Spleen (tissue), 7 donors: Measurements from ENCODE around the gene RSPO4.

ENCODE experiments used
- POLR2A ChIP-seq, 3 donors: fragments of 450-650 bp; IDR thresholded peaks; one replicate each; pipeline ENCODE4 v1.5.1; 2017; ENCODE audit warnings: antibody characterized with exemption in 3 of 3, mild to moderate bottlenecking in 1 of 3
- POLR2AphosphoS5 ChIP-seq, 3 donors: sonication (generic); formaldehyde crosslinking; IDR thresholded peaks; one replicate each; pipeline ENCODE4 v1.5.1; 2017; ENCODE audit warnings: antibody characterized with exemption in 3 of 3
- TF ChIP-seq, protein P1 (sequence below), 11 experiments: fragments of 200-600 bp in 7 of 11; fragments of 450-650 bp in 4 of 11; sonication (generic) in 4 of 11; IDR thresholded peaks in 8 of 11; conservative IDR thresholded peaks in 3 of 11; 1 replicate in 7 of 11; 2 replicates in 4 of 11; pipeline versions ENCODE4 v1.4.0 to v1.8.0; 2016 to 2021; ENCODE audit warnings: antibody characterized with exemption in 11 of 11, inconsistent platforms in 4 of 11, mild to moderate bottlenecking in 1 of 11
- donor health status: DM: no; HTN: no; CAD: no; lungs with moderate emphysema.
- donor health status: DM: no; HTN: no; CAD: no.
- donor health status: DM: no; HTN: no; CAD: no.

DNA sequence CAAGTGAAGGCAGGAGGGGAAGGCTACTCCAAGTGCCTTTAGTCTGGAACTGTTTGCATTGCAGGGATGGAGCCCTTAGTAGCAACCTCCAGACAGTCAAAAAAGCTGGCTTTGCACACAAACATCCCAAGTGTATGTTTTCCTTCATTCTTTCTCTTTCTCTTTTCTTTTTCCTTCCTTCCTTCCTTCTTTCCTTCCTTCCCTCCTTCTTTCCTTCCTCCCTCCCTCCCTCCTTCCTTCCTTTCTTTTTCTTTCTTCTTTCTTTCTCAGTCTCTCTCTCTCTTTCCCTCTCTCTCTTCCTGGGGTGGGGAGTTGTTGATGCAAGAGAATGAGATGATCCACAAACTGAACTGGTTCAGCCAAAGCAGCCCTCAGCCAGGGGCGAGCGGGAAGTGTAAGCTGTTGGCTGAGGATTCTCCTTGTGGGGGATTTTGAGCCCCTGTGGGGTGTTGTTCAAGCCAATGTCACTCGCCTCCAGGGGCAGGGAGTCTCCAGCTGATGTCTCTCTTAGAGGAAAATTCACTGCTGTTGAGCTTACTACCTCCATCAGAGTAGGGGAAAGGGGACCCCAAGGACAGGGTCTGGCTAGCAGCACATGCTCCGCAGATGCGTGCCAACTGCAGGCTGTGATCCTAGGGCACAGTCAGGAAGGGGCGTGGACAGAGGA lies 11.7 kb downstream of the RSPO4 start:
- TF ChIP-seq, protein P1, sequence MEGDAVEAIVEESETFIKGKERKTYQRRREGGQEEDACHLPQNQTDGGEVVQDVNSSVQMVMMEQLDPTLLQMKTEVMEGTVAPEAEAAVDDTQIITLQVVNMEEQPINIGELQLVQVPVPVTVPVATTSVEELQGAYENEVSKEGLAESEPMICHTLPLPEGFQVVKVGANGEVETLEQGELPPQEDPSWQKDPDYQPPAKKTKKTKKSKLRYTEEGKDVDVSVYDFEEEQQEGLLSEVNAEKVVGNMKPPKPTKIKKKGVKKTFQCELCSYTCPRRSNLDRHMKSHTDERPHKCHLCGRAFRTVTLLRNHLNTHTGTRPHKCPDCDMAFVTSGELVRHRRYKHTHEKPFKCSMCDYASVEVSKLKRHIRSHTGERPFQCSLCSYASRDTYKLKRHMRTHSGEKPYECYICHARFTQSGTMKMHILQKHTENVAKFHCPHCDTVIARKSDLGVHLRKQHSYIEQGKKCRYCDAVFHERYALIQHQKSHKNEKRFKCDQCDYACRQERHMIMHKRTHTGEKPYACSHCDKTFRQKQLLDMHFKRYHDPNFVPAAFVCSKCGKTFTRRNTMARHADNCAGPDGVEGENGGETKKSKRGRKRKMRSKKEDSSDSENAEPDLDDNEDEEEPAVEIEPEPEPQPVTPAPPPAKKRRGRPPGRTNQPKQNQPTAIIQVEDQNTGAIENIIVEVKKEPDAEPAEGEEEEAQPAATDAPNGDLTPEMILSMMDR (IDR thresholded peaks at IDR 0.05 in 8 of 11, conservative IDR thresholded peaks at IDR 0.05 in 3 of 11): no peak
- TF ChIP-seq POLR2A (IDR thresholded peaks at IDR 0.05) (no peak), POLR2AphosphoS5 (IDR thresholded peaks at IDR 0.05) (no peak)
